GM12878 (cell line): ENCODE results near the gene OR11A1. TPM values are rescaled to one million over a fixed set of nuclear protein-coding genes. Genes with fewer than 3 reads are reported as not detected.
"Not testable (repeated sequence)": the region's sequence is repeated elsewhere in the genome, so short reads cannot be mapped to it uniquely, and the experiment has no call there.

Experiments
- ATAC-seq: fragments of 200-7000 bp; cut with Tn5 transposase; 3 replicates; pipeline ENCODE4 v1.9.1; 2020; ENCODE audit warnings: mild to moderate bottlenecking, moderate library complexity
- BruUV-seq: library from RNA; stranded (reverse); fragments of 400-500 nt; replicated peaks from 2 replicates; lab custom pipeline; 2021; lab: Mats Ljungman, UMichigan
- CTCF ChIA-PET: fragments of 300-600 bp; sonication (Branson Sonifier 250); formaldehyde crosslinking; extraction: SDS; loops from one replicate; lab custom pipeline; 2021; ENCODE audit warnings: inconsistent platforms; lab: Yijun Ruan, JAX
- POLR2A ChIA-PET: fragments of 350-600 bp; formaldehyde crosslinking; extraction: SDS; loops from one replicate; lab custom pipeline; 2021; ENCODE audit warnings: inconsistent platforms; lab: Charles Lee
- RAD21 ChIA-PET: fragments of 300-600 bp; sonication (Branson Sonifier 250); formaldehyde crosslinking; loops from one replicate; lab custom pipeline; 2023; ENCODE audit warnings: antibody characterized with exemption; ENCODE audit not compliant: unreplicated experiment; lab: Charles Lee
- SMC1A ChIA-PET: fragments of 300-600 bp; sonication (Branson Sonifier 250); formaldehyde crosslinking; loops from one replicate; lab custom pipeline; 2023; ENCODE audit not compliant: unreplicated experiment, uncharacterized antibody; lab: Charles Lee
- DNase-seq: peaks from one replicate; pipeline ENCODE4 v3.0.0-alpha.2; 2011; ENCODE audit warnings: low read depth, low spot score
- FAIRE-seq: peaks from 3 replicates; lab custom pipeline; 2011; peaks lifted over from hg19 to GRCh38; lab: Jason Lieb, UNC
- H2AFZ ChIP-seq: 2 replicates; pipeline ENCODE4 v1.6.0; 2011; ENCODE audit warnings: low read depth, low read length, control low read depth; ENCODE audit not compliant: control insufficient read depth
- H3K27ac ChIP-seq: 2 replicates; pipeline ENCODE4 v1.5.1; 2011; ENCODE audit warnings: control low read depth; ENCODE audit not compliant: control insufficient read depth, insufficient read depth
- H3K27me3 ChIP-seq, 2 experiments: replicated peaks in 1 of 2; 2 replicates each; pipeline versions ENCODE4 v1.6.0 to v1.6.1; 2011; ENCODE audit warnings: low read length in 1 of 2; ENCODE audit not compliant: control insufficient read depth in 2 of 2, insufficient read depth in 2 of 2
- H3K36me3 ChIP-seq, 2 experiments: 2 replicates each; pipeline ENCODE4 v1.5.1; 2011; ENCODE audit warnings: low read length in 1 of 2; ENCODE audit not compliant: control insufficient read depth in 2 of 2, insufficient read depth in 2 of 2
- H3K4me1 ChIP-seq: 2 replicates; pipeline ENCODE4 v1.6.1; 2011; ENCODE audit warnings: mild to moderate bottlenecking, low read length, moderate library complexity, mixed read lengths; ENCODE audit not compliant: control insufficient read depth, insufficient read depth
- H3K4me2 ChIP-seq: 2 replicates; pipeline ENCODE4 v1.6.0; 2011; ENCODE audit warnings: control low read depth; ENCODE audit not compliant: control insufficient read depth, insufficient read depth
- H3K4me3 ChIP-seq: fragments of 200-600 bp; sonication (generic); 2 replicates; pipeline ENCODE4 v1.5.1; 2016
- H3K79me2 ChIP-seq: 2 replicates; pipeline ENCODE4 v1.6.0; 2011; ENCODE audit warnings: low read length; ENCODE audit not compliant: control insufficient read depth, insufficient read depth
- H3K9ac ChIP-seq: 2 replicates; pipeline ENCODE4 v1.8.0; 2011; ENCODE audit warnings: low read length, control low read depth, mixed read lengths; ENCODE audit not compliant: control insufficient read depth, insufficient read depth
- H3K9me3 ChIP-seq: replicated peaks from 3 replicates; pipeline ENCODE4 v1.5.1; 2011; ENCODE audit warnings: mild to moderate bottlenecking, low read length; ENCODE audit not compliant: control insufficient read depth, insufficient read depth
- H4K20me1 ChIP-seq: 2 replicates; pipeline ENCODE4 v1.6.0; 2011; ENCODE audit not compliant: control insufficient read depth, insufficient read depth
- CHD2 ChIP-seq: IDR thresholded peaks from 2 replicates; pipeline ENCODE4 v1.6.1; 2011; ENCODE audit warnings: low read depth, low read length, improper control_type of control experiment, borderline replicate concordance
- CREM ChIP-seq: IDR thresholded peaks from 2 replicates; pipeline ENCODE4 v1.6.1; 2014; ENCODE audit warnings: antibody characterized with exemption, low read depth
- EED ChIP-seq: sonication (generic); IDR thresholded peaks from 2 replicates; pipeline ENCODE4 v1.6.1; 2016; ENCODE audit warnings: antibody characterized with exemption, low read depth
- GABPA ChIP-seq: IDR thresholded peaks from 2 replicates; pipeline ENCODE4 v1.6.1; 2014; ENCODE audit warnings: antibody characterized with exemption, low read depth, mild to moderate bottlenecking, inconsistent platforms
- HDGF ChIP-seq: fragments of 450-650 bp; IDR thresholded peaks from 2 replicates; pipeline ENCODE4 v1.6.1; 2016; ENCODE audit warnings: antibody characterized with exemption
- LARP7 ChIP-seq: fragments of 450-650 bp; IDR thresholded peaks from 2 replicates; pipeline ENCODE4 v1.6.1; 2017; ENCODE audit warnings: mild to moderate bottlenecking
- NBN ChIP-seq: fragments of 450-650 bp; IDR thresholded peaks from 2 replicates; pipeline ENCODE4 v1.6.1; 2016
- NFYA ChIP-seq: IDR thresholded peaks from 2 replicates; pipeline ENCODE4 v1.6.1; 2011; ENCODE audit warnings: low read depth, mild to moderate bottlenecking, low read length, improper control_type of control experiment, borderline replicate concordance
- NFYB ChIP-seq: IDR thresholded peaks from 2 replicates; pipeline ENCODE4 v1.6.1; 2011; ENCODE audit warnings: low read depth, mild to moderate bottlenecking, low read length, improper control_type of control experiment, moderate library complexity; ENCODE audit not compliant: insufficient read depth
- SMAD5 ChIP-seq: IDR thresholded peaks from 2 replicates; pipeline ENCODE4 v1.6.1; 2016; ENCODE audit warnings: antibody characterized with exemption, low read depth
- STAT1 ChIP-seq: fragments of 450-650 bp; conservative IDR thresholded peaks from 2 replicates; pipeline ENCODE4 v1.6.1; 2014; ENCODE audit warnings: antibody characterized with exemption, mild to moderate bottlenecking
- SUPT20H ChIP-seq: IDR thresholded peaks from 2 replicates; pipeline ENCODE4 v1.6.1; 2011; ENCODE audit warnings: low read depth, mild to moderate bottlenecking, low read length, moderate library complexity, borderline replicate concordance; ENCODE audit not compliant: control insufficient read depth
- WGBS: methylation state at CpG from one replicate; pipeline ENCODE4 v1.1.6; 2016; ENCODE audit warnings: low lambda C conversion rate; ENCODE audit not compliant: insufficient replicate concordance, insufficient coverage; ENCODE audit errors: missing lambda C conversion rate; 5-methylcytosine and 5-hydroxymethylcytosine counted together
- in situ Hi-C: fragments of 300-500 bp; cut with MboI; formaldehyde crosslinking; loops from 9 replicates; pipeline ENCODE4 v1.14.3; 2018; ENCODE audit warnings: mixed read lengths
- intact Hi-C: fragments of 100-400 bp; cut with micrococcal nuclease; formaldehyde crosslinking; loops from one replicate; pipeline ENCODE4 v1.14.2; 2022; ENCODE audit not compliant: unreplicated experiment
- polyA plus RNA-seq, 11 experiments: library from polyadenylated mRNA; depleted of rRNA in 4 of 11; unstranded in 6 of 11; stranded (reverse) in 5 of 11; fragments of >200 nt; fragmentation: Nextera tagmentation in 4 of 11; fragmentation: Illumina TruSeq in 1 of 11; extraction: Ambion mirVana in 4 of 11; extraction: Trizol in 1 of 11; gene quantifications; 1 replicate in 1 of 11; 2 replicates in 10 of 11; pipeline versions ENCODE4 v1.2.1 to v1.2.3, GENCODE V29; 2011 to 2016; ENCODE audit warnings: inconsistent platforms in 2 of 11, missing spikeins in 2 of 11, low read depth in 1 of 11
- total RNA-seq, 4 experiments: library from RNA; depleted of rRNA in 3 of 4; stranded (reverse); fragments of >200 nt in 3 of 4; fragmentation: Illumina TruSeq in 1 of 4; extraction: Trizol in 1 of 4; gene quantifications; 2 replicates each; pipeline versions ENCODE4 v1.2.1 to v1.2.3, GENCODE V29; 2013 to 2021
- TF ChIP-seq, protein P1 (sequence below): IDR thresholded peaks from 2 replicates; pipeline ENCODE4 v1.6.1; 2011; ENCODE audit warnings: mild to moderate bottlenecking, low read depth, low read length, moderate library complexity; ENCODE audit not compliant: insufficient replicate concordance

The OR11A1 gene
- total and polyA plus RNA-seq, 10 of the 15 experiments (the other 5 are each of a cell fraction or from before 2014, with no cell fraction given) = not detected

DNA sequence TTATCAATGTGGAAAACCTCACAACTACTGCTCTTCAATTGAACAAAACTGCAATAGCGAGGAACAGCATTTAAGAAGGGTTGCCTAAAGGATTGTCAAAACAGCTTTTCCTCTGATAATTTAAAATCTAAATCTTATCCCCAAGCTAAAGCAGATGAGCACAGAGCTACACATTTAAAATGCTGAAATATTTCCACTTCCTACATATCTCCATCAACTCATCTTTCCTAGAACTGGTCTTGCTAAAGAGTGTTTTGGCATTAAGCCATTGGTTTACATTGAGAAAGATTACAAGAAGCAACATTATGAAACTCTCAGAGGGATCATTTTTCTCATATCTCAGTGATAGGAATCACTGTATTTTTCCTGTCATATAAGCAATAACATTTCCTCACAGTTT lies 14.2 kb downstream of the OR11A1 start:
- CTCF ChIA-PET = no interaction called here
- TF ChIP-seq EED (no peak), NFYB (no peak)
- SMC1A ChIA-PET = no interaction called here
- ATAC-seq (no peak), DNase-seq (no peak), FAIRE-seq (no peak)
- H3K9me3 ChIP-seq = no peaks in the 10 kb centered on the region
- no peaks in the 10 kb centered on the region for H3K36me3 ChIP-seq
- no peaks in the 10 kb centered on the region; a peak in 1 of 4 replicates for H3K27me3 ChIP-seq
- H3K4me3 ChIP-seq = no peak overlapping the region
- no peak overlapping the region for H3K27ac ChIP-seq
- H3K4me2 ChIP-seq = no peak overlapping the region
- no peaks in the 10 kb centered on the region for H4K20me1 ChIP-seq
- intact Hi-C loops = no loop called here
- in situ Hi-C loops = no loop called here
- BruUV-seq = no TSS peak
- H3K9ac ChIP-seq = no peak overlapping the region
- WGBS = 0% methylated on average over 1 of the region's 1 CpG
- no peaks in the 10 kb centered on the region for H3K79me2 ChIP-seq
- no peaks in the 10 kb centered on the region for H3K4me1 ChIP-seq
- RAD21 ChIA-PET = no interaction called here
- no peak overlapping the region for H2AFZ ChIP-seq
- POLR2A ChIA-PET = no interaction called here

DNA sequence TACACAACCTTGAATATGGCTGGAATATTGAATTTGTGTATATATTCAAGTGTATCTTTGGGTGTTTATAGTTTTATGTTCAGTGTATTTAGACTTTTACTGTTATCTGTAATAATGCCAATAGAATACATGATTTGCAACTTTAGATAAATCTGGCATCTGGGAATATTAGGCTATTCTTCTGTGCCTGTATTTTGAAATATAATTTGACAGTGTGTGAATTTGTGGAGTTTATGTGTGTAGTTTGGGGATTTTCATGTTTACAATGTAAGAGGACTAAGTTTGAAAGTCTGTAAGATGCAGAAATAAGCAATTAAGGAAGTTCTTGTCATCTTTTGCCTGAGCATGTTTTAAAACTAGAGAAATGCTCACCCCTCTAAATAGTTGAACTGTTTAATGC lies 17.9 kb downstream of the OR11A1 start, which contains the start of gene OR10C1:
Gene OR10C1, plus strand, starts transcription at position 301 of the 400 bp plus-strand sequence. CDS start 710 bp downstream, outside the sequence.
- TF ChIP-seq HDGF = no peak
- no peak for TF ChIP-seq LARP7
- TF ChIP-seq CHD2 = no peak
- no peak for TF ChIP-seq GABPA
- no peak for TF ChIP-seq SMAD5
- no peak for TF ChIP-seq NFYA
- TF ChIP-seq NBN = no peak
- TF ChIP-seq STAT1 = no peak
- TF ChIP-seq, protein P1, sequence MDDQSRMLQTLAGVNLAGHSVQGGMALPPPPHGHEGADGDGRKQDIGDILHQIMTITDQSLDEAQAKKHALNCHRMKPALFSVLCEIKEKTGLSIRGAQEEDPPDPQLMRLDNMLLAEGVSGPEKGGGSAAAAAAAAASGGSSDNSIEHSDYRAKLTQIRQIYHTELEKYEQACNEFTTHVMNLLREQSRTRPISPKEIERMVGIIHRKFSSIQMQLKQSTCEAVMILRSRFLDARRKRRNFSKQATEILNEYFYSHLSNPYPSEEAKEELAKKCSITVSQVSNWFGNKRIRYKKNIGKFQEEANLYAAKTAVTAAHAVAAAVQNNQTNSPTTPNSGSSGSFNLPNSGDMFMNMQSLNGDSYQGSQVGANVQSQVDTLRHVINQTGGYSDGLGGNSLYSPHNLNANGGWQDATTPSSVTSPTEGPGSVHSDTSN = no peak
- TF ChIP-seq SUPT20H = no peak
- no peak for TF ChIP-seq CREM
- no peak for TF ChIP-seq NFYB
- DNase-seq = no peak
- Histone ChIP-seq H3K36me3 (no peaks in the 10 kb centered on the region), H3K27me3 (no peaks in the 10 kb centered on the region), H3K79me2 (no peaks in the 10 kb centered on the region), H3K9me3 (no peaks in the 10 kb centered on the region), H2AFZ (no peak within 1 kb of the TSS), H3K9ac (no peak within 1 kb of the TSS), H3K4me3 (no peak within 1 kb of the TSS), H4K20me1 (no peaks in the 10 kb centered on the region), H3K27ac (no peak within 1 kb of the TSS), H3K4me1 (no peaks in the 10 kb centered on the region), H3K4me2 (no peak within 1 kb of the TSS)
- ATAC-seq = no peak
- POLR2A ChIA-PET = no interaction called here
- SMC1A ChIA-PET = no interaction called here
- CTCF ChIA-PET = no interaction called here
- FAIRE-seq = no peak
- in situ Hi-C loops = no loop called here
- RAD21 ChIA-PET = no interaction called here
- intact Hi-C loops = no loop called here
- BruUV-seq = no TSS peak

GRCh38 chr6:29436730-29437129 lies 20.1 kb downstream of the OR11A1 start:
- FAIRE-seq = peak; percentile 38
- in situ Hi-C loops, intact Hi-C loops, H3K27me3 ChIP-seq, POLR2A ChIA-PET, H3K27ac ChIP-seq, BruUV-seq, H3K9ac ChIP-seq, RAD21 ChIA-PET, H3K4me3 ChIP-seq, CTCF ChIA-PET, H3K36me3 ChIP-seq, H3K4me1 ChIP-seq, H3K9me3 ChIP-seq, DNase-seq, H2AFZ ChIP-seq, H3K79me2 ChIP-seq, H4K20me1 ChIP-seq, H3K4me2 ChIP-seq, SMC1A ChIA-PET, ATAC-seq: not testable (repeated sequence)
- WGBS = 65% methylated on average over 18 of the region's 18 CpGs
